Smooth muscle cell (in vitro differentiated cells): ENCODE data around the gene TMED7. TPM values are rescaled to one million over a fixed set of nuclear protein-coding genes. Genes with fewer than 3 reads are reported as not detected.
"Not testable (repeated sequence)": the region's sequence is repeated elsewhere in the genome, so short reads cannot be mapped to it uniquely, and the experiment has no call there.

Experiments
- DNase-seq: peaks from one replicate; lab custom pipeline; 2025; ENCODE audit not compliant: unreplicated experiment; lab: John Stamatoyannopoulos, UW
- H2AFZ ChIP-seq: fragments of 200-600 bp; sonication (generic); 2 replicates; pipeline ENCODE4 v1.6.0; 2016; ENCODE audit warnings: antibody characterized with exemption, low read depth, mild to moderate bottlenecking
- H3F3A ChIP-seq: fragments of 200-600 bp; sonication (generic); 2 replicates; pipeline ENCODE4 v1.6.0; 2017; ENCODE audit warnings: antibody characterized with exemption, low read depth
- H3K27ac ChIP-seq: fragments of 200-600 bp; sonication (generic); 2 replicates; pipeline ENCODE4 v1.5.1; 2016; ENCODE audit warnings: low read depth, mild to moderate bottlenecking
- H3K27me3 ChIP-seq: fragments of 200-600 bp; sonication (generic); 2 replicates; pipeline ENCODE4 v1.6.1; 2016; ENCODE audit warnings: low read depth, mild to moderate bottlenecking
- H3K36me3 ChIP-seq: fragments of 200-600 bp; sonication (generic); 2 replicates; pipeline ENCODE4 v1.5.1; 2016; ENCODE audit warnings: low read depth
- H3K4me1 ChIP-seq: fragments of 200-600 bp; sonication (generic); 2 replicates; pipeline ENCODE4 v1.5.1; 2016; ENCODE audit warnings: low read depth
- H3K4me2 ChIP-seq: fragments of 200-600 bp; sonication (generic); 2 replicates; pipeline ENCODE4 v1.6.0; 2016; ENCODE audit warnings: mild to moderate bottlenecking
- H3K4me3 ChIP-seq: fragments of 200-600 bp; sonication (generic); 2 replicates; pipeline ENCODE4 v1.5.1; 2016; ENCODE audit warnings: mild to moderate bottlenecking
- H3K79me2 ChIP-seq: fragments of 200-600 bp; sonication (generic); 2 replicates; pipeline ENCODE4 v1.6.0; 2016; ENCODE audit warnings: low read depth, mild to moderate bottlenecking
- H3K9ac ChIP-seq: fragments of 200-600 bp; sonication (generic); 2 replicates; pipeline ENCODE4 v1.6.0; 2016; ENCODE audit warnings: low read depth
- H3K9me3 ChIP-seq: fragments of 200-600 bp; sonication (generic); replicated peaks from 2 replicates; pipeline ENCODE4 v1.5.1; 2016; ENCODE audit warnings: low read depth
- H4K20me1 ChIP-seq: fragments of 200-600 bp; sonication (generic); 2 replicates; pipeline ENCODE4 v1.6.0; 2016; ENCODE audit warnings: low read depth
- CTCF ChIP-seq: fragments of 200-600 bp; sonication (generic); IDR thresholded peaks from 2 replicates; pipeline ENCODE4 v1.5.1; 2017; ENCODE audit warnings: borderline replicate concordance, mild to moderate bottlenecking, antibody characterized with exemption; ENCODE audit not compliant: insufficient read depth, poor library complexity, severe bottlenecking
- WGBS: methylation state at CpG from one replicate; pipeline ENCODE4 v1.1.7; 2016; ENCODE audit warnings: low lambda C conversion rate; 5-methylcytosine and 5-hydroxymethylcytosine counted together
- polyA plus RNA-seq: library from polyadenylated mRNA; unstranded; fragments of >200 nt; fragmentation: Nextera tagmentation; extraction: Ambion mirVana; gene quantifications from 2 replicates; pipeline ENCODE4 v1.2.1, GENCODE V29; 2016
- total RNA-seq: library from RNA; depleted of rRNA; stranded (reverse); fragments of >200 nt; gene quantifications from 2 replicates; pipeline ENCODE4 v1.2.3, GENCODE V29; 2014

The TMED7 gene
- total RNA-seq (236 and 293 TPM in 2 replicates), polyA plus RNA-seq (71.5 and 91.5 TPM in 2 replicates)

GRCh38 chr5:115625579-115626444, at the start of gene TMED7:
TSS of gene TMED7 (minus strand) at chr5:115626036. CDS start at chr5:115625792, 244 bp downstream.
- 1% methylated on average over 71 of the region's 77 CpGs for WGBS
- H3K27me3 ChIP-seq: no peaks in the 10 kb centered on the region
- H3K79me2 ChIP-seq: peaks cover 50% of the 10 kb centered on the region

GRCh38 chr5:115674782-115675181, 48.9 kb upstream of the TMED7 start:
- H2AFZ ChIP-seq, H3K27me3 ChIP-seq, H3F3A ChIP-seq, H3K9me3 ChIP-seq, H3K4me3 ChIP-seq, H3K4me1 ChIP-seq, H3K9ac ChIP-seq, H3K4me2 ChIP-seq, H3K79me2 ChIP-seq, H3K27ac ChIP-seq, H3K36me3 ChIP-seq, DNase-seq, H4K20me1 ChIP-seq: not testable (repeated sequence)
- 79% methylated on average over 11 of the region's 11 CpGs for WGBS

More at GRCh38 chr5:115625579-115626444, at the start of gene TMED7:
- H3K9ac ChIP-seq: peak within 1 kb of the TSS; percentile 98
- peak within 1 kb of the TSS; percentile 91 for H3K27ac ChIP-seq
- H3K4me3 ChIP-seq: peak within 1 kb of the TSS; percentile 97
- peak; percentile 96 for DNase-seq
- peak within 1 kb of the TSS; percentile 90 for H2AFZ ChIP-seq
- H3K4me2 ChIP-seq: peak within 1 kb of the TSS; percentile 95
- TF ChIP-seq CTCF: no peak
- H3F3A ChIP-seq: peaks cover 6% of the 10 kb centered on the region
- peaks cover 39% of the 10 kb centered on the region for H3K4me1 ChIP-seq
- H3K36me3 ChIP-seq: no peaks in the 10 kb centered on the region
- H4K20me1 ChIP-seq: peaks cover 40% of the 10 kb centered on the region
- no peaks in the 10 kb centered on the region for H3K9me3 ChIP-seq

- H3K9me3 ChIP-seq: no peaks in the 10 kb centered on the region
Observed at GRCh38 chr5:115673596-115673995, 47.8 kb upstream of the TMED7 start.

More at GRCh38 chr5:115673596-115673995, 47.8 kb upstream of the TMED7 start:
- no peak overlapping the region for H3K4me2 ChIP-seq
- no peaks in the 10 kb centered on the region for H3K36me3 ChIP-seq
- H3K27ac ChIP-seq: no peak overlapping the region
- H4K20me1 ChIP-seq: no peaks in the 10 kb centered on the region
- no peak overlapping the region for H3K4me3 ChIP-seq
- no peak overlapping the region for H2AFZ ChIP-seq
- H3K9ac ChIP-seq: no peak overlapping the region
- H3F3A ChIP-seq: no peaks in the 10 kb centered on the region
- no peaks in the 10 kb centered on the region for H3K4me1 ChIP-seq
- H3K27me3 ChIP-seq: no peaks in the 10 kb centered on the region
- TF ChIP-seq CTCF: no peak
- no peak for DNase-seq
- WGBS: 3% methylated on average over 1 of the region's 1 CpG
- H3K79me2 ChIP-seq: no peaks in the 10 kb centered on the region
